ENCODE results near the gene BMP2K. TPM values are rescaled to one million over a fixed set of nuclear protein-coding genes. Genes with fewer than 3 reads are reported as not detected.

BMP2K gene
- total and polyA plus RNA-seq, 2 of the 8 experiments (the other 6 are each of a cell fraction or from before 2014, with no cell fraction given), result 15.6 to 24.1 TPM

DNA sequence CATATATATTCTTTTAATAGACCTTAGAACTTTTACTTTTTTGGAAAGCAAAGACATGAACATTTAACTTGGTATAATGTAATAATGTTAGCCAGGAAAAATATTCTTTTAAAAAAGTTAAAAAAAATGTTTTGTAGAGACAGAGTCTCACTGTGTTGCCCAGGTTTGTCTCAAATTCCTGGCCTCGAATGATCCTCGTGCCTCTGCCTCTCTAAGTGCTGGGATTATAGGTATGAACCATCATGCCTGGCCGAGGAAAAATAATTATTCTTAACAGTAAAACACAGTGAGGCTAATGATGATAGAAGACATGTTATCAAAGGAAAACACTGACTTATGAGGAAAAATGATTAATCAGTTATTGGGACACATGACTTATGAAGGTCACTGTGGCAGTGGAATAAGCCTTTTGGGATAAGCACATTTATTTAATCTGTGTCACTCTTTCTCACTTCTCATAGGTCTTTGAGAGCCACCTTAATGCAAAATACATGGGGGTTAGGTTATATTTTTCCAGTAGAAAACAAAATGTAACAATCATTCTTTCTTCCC lies 6.0 kb upstream of the BMP2K start:
- TF ChIP-seq PHF8 (conservative IDR thresholded peaks at IDR 0.05; ENCODE audit: low read depth, low read length) (no peak), KDM5A (IDR thresholded peaks at IDR 0.05; ENCODE audit: low read length) (no peak)
- H2BK15ac ChIP-seq (ENCODE audit: low read length), result no peak overlapping the region
- H3K9ac ChIP-seq (replicated peaks in 1 of 4; ENCODE audit: extremely low read depth in 1 of 4, low read depth in 3 of 4, low read length in 3 of 4), result no peak overlapping the region
- H3K27ac ChIP-seq (ENCODE audit: low read depth, low read length), result no peak overlapping the region
- H3K4ac ChIP-seq (replicated peaks; ENCODE audit: insufficient read length, low read depth, low read length), result no peak overlapping the region
- H2AK5ac ChIP-seq (ENCODE audit: low read depth, low read length), result no peak overlapping the region
- no peaks in the 10 kb centered on the region for H3K79me2 ChIP-seq (ENCODE audit: control insufficient read depth in 1 of 2, insufficient read depth in 2 of 2, low read length in 2 of 2)
- H4K91ac ChIP-seq (replicated peaks; ENCODE audit: insufficient read length, low read length), result no peak overlapping the region
- H2BK5ac ChIP-seq (ENCODE audit: low read depth, low read length), result no peak overlapping the region
- ChIA-PET CTCF (ENCODE audit: partially characterized antibody) (no interaction called here), POLR2A (ENCODE audit: partially characterized antibody) (no interaction called here)
- H3K79me1 ChIP-seq (ENCODE audit: low read depth, low read length), result no peaks in the 10 kb centered on the region
- no peak overlapping the region for H3K23ac ChIP-seq (ENCODE audit: insufficient read length)
- H4K8ac ChIP-seq (ENCODE audit: extremely low read depth, insufficient read depth, low read length), result no peak overlapping the region
- H2BK120ac ChIP-seq (replicated peaks; ENCODE audit: low read depth, low read length), result no peak overlapping the region
- H2BK20ac ChIP-seq (ENCODE audit: low read length), result no peak overlapping the region
- H3K23me2 ChIP-seq (ENCODE audit: low read depth, low read length), result no peaks in the 10 kb centered on the region; the same call in 1 of the 2 replicates
- H3K14ac ChIP-seq (ENCODE audit: insufficient read length), result no peak overlapping the region
- H2BK12ac ChIP-seq (ENCODE audit: low read depth, low read length), result no peak overlapping the region
- peaks cover 0 to 1% (median 0%) of the 10 kb centered on the region in 4 experiments; a peak in 1 of 7 replicates for H3K4me1 ChIP-seq (replicated peaks in 1 of 4; ENCODE audit: control insufficient read depth in 3 of 4, insufficient read depth in 4 of 4, low read length in 3 of 4)
- no peak overlapping the region for H2AFZ ChIP-seq (ENCODE audit: low read length)
- H3K9me3 ChIP-seq (ENCODE audit: insufficient read depth in 2 of 2, low read depth in 1 of 2, low read length in 1 of 2), result no peaks in the 10 kb centered on the region
- H3K4me3 ChIP-seq (ENCODE audit: extremely low read depth in 1 of 4, insufficient read depth in 2 of 4, low read depth in 3 of 4, low read length in 4 of 4), result no peak overlapping the region
- H4K20me1 ChIP-seq (replicated peaks in 1 of 2; ENCODE audit: control insufficient read depth in 1 of 2, insufficient read depth in 2 of 2, low read length in 2 of 2), result no peaks in the 10 kb centered on the region
- H3K18ac ChIP-seq (ENCODE audit: extremely low read depth, low read length), result no peak overlapping the region
- no peak overlapping the region for H4K5ac ChIP-seq (ENCODE audit: insufficient read length, low read depth, low read length)
- H3K27me3 ChIP-seq (replicated peaks in 1 of 4; ENCODE audit: control insufficient read depth in 3 of 4, extremely low read depth in 1 of 4, insufficient read depth in 3 of 4, low read length in 3 of 4), result no peaks in the 10 kb centered on the region
- no peaks in the 10 kb centered on the region for H3K36me3 ChIP-seq (ENCODE audit: control insufficient read depth in 2 of 4, insufficient read depth in 4 of 4, low read length in 3 of 4)
- H3K56ac ChIP-seq (replicated peaks; ENCODE audit: insufficient read length, low read depth, low read length), result no peak overlapping the region
- no peak for FAIRE-seq
- no peak for DNase-seq (ENCODE audit: low read depth in 1 of 2, low spot score in 2 of 2)
- 89% methylated on average over 3 of the region's 3 CpGs; no CpG with 5 or more reads in 1 of the 2 experiments for WGBS, 2 experiments (ENCODE audit: extremely low coverage in 1 of 2, insufficient coverage in 1 of 2, insufficient read length in 1 of 2, insufficient replicate concordance in 2 of 2, low coverage in 1 of 2, low lambda C conversion rate in 2 of 2, missing lambda C conversion rate in 1 of 2)
- no peak overlapping the region for H3K4me2 ChIP-seq (ENCODE audit: insufficient read depth in 1 of 2, low read depth in 2 of 2, low read length in 2 of 2)
